GM12875 (cell line): ENCODE data around the gene HS6ST3.

ENCODE experiments used
- H3K4me3 ChIP-seq: one replicate; pipeline ENCODE4 v1.5.1; 2011; ENCODE audit warnings: low read depth, low read length, control low read depth
- CTCF ChIP-seq: IDR thresholded peaks from 2 replicates; pipeline ENCODE4 v1.5.1; 2011; ENCODE audit warnings: low read depth, mild to moderate bottlenecking, control low read depth, inconsistent platforms, low read length, moderate library complexity, borderline replicate concordance; ENCODE audit not compliant: insufficient read depth

The HS6ST3 gene

DNA sequence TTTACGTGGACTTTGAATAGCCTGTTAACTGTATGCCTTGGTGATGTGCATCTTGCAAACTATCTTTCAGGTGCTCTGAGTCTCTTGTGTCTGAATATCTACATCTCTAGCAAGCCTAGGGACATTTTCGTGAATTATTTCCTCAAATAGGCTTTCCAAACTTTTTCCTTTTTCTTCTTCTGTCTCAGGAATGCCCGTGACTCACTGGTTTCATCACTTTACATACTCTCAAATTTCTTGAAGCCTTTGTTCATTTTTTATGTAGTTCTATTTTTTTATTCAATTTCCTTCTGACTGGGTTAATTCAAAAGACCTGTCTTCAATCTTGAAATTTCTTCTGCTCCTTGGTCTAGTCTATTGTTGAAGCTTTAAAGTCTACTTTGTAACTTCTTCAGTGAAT lies 572.1 kb downstream of the HS6ST3 start:
- TF ChIP-seq CTCF = no peak
- H3K4me3 ChIP-seq = no peak overlapping the region

- H3K4me3 ChIP-seq = no peak overlapping the region
- TF ChIP-seq CTCF = no peak
Measured at GRCh38 chr13:96667294-96668018, 577.5 kb downstream of the HS6ST3 start.

- no peak overlapping the region for H3K4me3 ChIP-seq
- TF ChIP-seq CTCF = no peak
Measured at GRCh38 chr13:96671073-96671472, 581.2 kb downstream of the HS6ST3 start.

GRCh38 chr13:96672016-96672415 lies 582.1 kb downstream of the HS6ST3 start:
- no peak for TF ChIP-seq CTCF
- no peak overlapping the region for H3K4me3 ChIP-seq

DNA sequence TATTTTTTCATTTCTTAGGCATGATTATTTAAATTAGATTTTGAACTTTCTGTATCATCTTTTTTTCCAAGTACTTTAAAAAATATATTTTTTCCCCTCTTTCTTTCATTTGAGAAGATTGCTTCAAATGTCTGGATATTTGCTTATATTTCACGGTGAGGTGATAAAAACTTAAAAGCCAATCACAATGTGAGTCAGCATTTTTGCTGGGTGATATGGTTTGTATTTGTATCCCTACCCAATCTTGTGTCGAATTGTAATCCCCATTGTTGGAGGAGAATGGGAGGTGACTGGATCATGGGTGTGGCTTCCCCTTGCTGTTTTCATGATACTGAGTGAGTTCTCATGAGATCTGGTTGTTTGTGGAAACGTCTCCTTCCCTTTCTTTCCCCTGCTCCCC lies 583.9 kb downstream of the HS6ST3 start:
- no peak overlapping the region for H3K4me3 ChIP-seq
- no peak for TF ChIP-seq CTCF

- TF ChIP-seq CTCF = no peak
- H3K4me3 ChIP-seq = no peak overlapping the region
Measured at GRCh38 chr13:96677029-96677428, 587.1 kb downstream of the HS6ST3 start.

DNA sequence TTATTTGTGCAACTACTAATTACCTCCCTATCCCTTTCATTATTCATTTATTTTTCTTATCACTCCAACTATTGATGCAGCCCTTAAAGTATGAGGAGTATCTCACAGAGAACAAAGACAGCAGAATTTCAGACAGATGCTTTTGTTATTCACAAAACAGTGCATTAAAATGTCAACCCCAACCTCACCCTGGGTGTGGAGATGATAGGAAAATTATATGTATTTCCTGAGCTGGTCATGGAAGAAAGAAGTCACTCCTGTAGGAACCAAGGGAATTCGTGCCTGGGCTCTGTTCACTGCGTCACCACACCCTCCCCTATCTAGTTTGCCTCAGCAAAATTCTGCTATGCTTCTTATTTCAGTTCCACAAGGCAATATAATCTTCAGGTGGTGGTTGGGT lies 588.9 kb downstream of the HS6ST3 start:
- H3K4me3 ChIP-seq = no peak overlapping the region
- no peak for TF ChIP-seq CTCF
